Ishikawa (cell line): ENCODE data around the gene ANK2.

Experiments used
- CEBPB ChIP-seq: IDR thresholded peaks from 2 replicates; pipeline ENCODE4 v1.6.1; 2012
- CREB1 ChIP-seq: IDR thresholded peaks from 2 replicates; pipeline ENCODE4 v1.6.1; 2012; ENCODE audit warnings: low read depth
- EGR1 ChIP-seq: IDR thresholded peaks from 2 replicates; pipeline ENCODE4 v1.6.1; 2012
- EP300 ChIP-seq: IDR thresholded peaks from 2 replicates; pipeline ENCODE4 v1.6.1; 2012; ENCODE audit warnings: borderline replicate concordance
- FOXM1 ChIP-seq: IDR thresholded peaks from 2 replicates; pipeline ENCODE4 v1.6.1; 2012; ENCODE audit warnings: low read depth, borderline replicate concordance
- NFIC ChIP-seq: IDR thresholded peaks from 2 replicates; pipeline ENCODE4 v1.6.1; 2012
- RAD21 ChIP-seq: IDR thresholded peaks from 2 replicates; pipeline ENCODE4 v1.6.1; 2012; ENCODE audit warnings: low read depth
- TAF1 ChIP-seq: IDR thresholded peaks from 2 replicates; pipeline ENCODE4 v1.6.1; 2012; ENCODE audit warnings: low read depth, mild to moderate bottlenecking
- TCF12 ChIP-seq: IDR thresholded peaks from 2 replicates; pipeline ENCODE4 v1.6.1; 2012; ENCODE audit warnings: low read depth
- TEAD4 ChIP-seq: IDR thresholded peaks from 2 replicates; pipeline ENCODE4 v1.6.1; 2012
- YY1 ChIP-seq: IDR thresholded peaks from 2 replicates; pipeline ENCODE4 v1.6.1; 2012; ENCODE audit warnings: low read depth
- ZBTB7A ChIP-seq: IDR thresholded peaks from 2 replicates; pipeline ENCODE4 v1.6.1; 2012; ENCODE audit warnings: low read depth
- TF ChIP-seq, protein P1 (sequence below): IDR thresholded peaks from 2 replicates; pipeline ENCODE4 v1.6.1; 2012; ENCODE audit warnings: low read depth, mild to moderate bottlenecking
- TF ChIP-seq, protein P2 (sequence below): IDR thresholded peaks from 2 replicates; pipeline ENCODE4 v1.6.1; 2012
- TF ChIP-seq, protein P3 (sequence below): IDR thresholded peaks from 2 replicates; pipeline ENCODE4 v1.6.1; 2012

ANK2 gene

DNA sequence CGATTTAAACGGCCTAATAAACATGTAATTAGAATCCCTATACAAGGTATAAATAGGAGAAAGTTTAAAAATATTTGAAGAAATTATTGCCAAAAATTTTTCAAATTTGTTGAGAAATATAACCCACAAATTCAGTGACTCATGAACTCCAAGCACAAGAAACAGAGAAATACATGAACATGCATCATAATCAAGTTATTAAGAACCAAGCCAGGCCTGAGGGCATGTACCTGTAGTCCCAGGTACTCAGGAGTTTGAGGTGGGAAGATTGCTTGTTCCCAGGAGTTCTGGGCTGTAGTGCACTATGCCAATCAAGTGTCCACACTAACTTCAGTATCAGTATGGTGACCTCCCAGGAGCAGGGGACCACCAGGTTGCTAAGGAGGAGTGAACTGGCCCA, 370.2 kb downstream of the ANK2 start:
- TF ChIP-seq ZBTB7A (no peak), CREB1 (no peak), TCF12 (no peak), FOXM1 (no peak), NFIC (no peak), EGR1 (no peak), TAF1 (no peak), RAD21 (no peak), CEBPB (no peak), TEAD4 (no peak), EP300 (no peak), YY1 (no peak)
- TF ChIP-seq, protein P1, sequence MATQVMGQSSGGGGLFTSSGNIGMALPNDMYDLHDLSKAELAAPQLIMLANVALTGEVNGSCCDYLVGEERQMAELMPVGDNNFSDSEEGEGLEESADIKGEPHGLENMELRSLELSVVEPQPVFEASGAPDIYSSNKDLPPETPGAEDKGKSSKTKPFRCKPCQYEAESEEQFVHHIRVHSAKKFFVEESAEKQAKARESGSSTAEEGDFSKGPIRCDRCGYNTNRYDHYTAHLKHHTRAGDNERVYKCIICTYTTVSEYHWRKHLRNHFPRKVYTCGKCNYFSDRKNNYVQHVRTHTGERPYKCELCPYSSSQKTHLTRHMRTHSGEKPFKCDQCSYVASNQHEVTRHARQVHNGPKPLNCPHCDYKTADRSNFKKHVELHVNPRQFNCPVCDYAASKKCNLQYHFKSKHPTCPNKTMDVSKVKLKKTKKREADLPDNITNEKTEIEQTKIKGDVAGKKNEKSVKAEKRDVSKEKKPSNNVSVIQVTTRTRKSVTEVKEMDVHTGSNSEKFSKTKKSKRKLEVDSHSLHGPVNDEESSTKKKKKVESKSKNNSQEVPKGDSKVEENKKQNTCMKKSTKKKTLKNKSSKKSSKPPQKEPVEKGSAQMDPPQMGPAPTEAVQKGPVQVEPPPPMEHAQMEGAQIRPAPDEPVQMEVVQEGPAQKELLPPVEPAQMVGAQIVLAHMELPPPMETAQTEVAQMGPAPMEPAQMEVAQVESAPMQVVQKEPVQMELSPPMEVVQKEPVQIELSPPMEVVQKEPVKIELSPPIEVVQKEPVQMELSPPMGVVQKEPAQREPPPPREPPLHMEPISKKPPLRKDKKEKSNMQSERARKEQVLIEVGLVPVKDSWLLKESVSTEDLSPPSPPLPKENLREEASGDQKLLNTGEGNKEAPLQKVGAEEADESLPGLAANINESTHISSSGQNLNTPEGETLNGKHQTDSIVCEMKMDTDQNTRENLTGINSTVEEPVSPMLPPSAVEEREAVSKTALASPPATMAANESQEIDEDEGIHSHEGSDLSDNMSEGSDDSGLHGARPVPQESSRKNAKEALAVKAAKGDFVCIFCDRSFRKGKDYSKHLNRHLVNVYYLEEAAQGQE: no peak
- TF ChIP-seq, protein P2, sequence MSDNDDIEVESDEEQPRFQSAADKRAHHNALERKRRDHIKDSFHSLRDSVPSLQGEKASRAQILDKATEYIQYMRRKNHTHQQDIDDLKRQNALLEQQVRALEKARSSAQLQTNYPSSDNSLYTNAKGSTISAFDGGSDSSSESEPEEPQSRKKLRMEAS: no peak
- TF ChIP-seq, protein P3, sequence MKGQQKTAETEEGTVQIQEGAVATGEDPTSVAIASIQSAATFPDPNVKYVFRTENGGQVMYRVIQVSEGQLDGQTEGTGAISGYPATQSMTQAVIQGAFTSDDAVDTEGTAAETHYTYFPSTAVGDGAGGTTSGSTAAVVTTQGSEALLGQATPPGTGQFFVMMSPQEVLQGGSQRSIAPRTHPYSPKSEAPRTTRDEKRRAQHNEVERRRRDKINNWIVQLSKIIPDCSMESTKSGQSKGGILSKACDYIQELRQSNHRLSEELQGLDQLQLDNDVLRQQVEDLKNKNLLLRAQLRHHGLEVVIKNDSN: no peak

DNA sequence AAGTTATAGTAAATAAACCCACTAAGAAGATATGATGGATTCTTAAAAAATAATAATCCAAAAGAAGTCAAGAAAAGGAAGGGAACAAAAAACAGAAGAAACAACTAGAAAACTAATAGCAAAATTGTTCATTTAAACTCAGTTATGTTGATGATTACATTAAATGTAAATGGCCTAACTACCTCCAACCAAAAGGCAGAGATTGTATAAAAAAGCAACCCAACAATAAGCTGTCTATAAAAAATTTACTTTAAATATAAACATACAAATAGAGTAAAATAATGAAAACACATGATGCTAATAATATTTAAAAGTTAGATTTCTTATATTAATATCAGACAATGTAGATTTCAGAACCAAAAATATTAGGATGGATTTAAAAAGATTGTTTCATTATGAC, 371.5 kb downstream of the ANK2 start:
- TF ChIP-seq EP300: no peak
- no peak for TF ChIP-seq TAF1
- TF ChIP-seq CREB1: no peak

DNA sequence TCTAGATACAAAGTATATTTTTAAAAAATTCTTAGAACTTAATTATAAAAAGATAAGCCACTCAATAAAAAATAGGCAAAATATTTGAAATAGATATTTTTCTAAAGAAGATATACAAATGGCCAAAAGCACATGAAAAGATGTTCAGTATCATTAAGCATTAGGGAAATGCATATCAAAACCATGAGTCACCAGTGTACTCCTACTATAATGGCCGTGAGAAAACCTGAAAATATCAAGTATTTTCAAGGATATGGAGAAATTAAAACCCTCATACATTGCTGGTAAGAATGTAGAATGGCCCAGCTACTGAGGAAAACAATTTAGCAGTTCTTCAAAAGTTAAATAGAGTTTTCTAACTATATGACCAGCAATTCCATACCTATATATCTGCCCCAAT, 374.2 kb downstream of the ANK2 start:
- no peak for TF ChIP-seq YY1
- no peak for TF ChIP-seq EP300
- TF ChIP-seq CREB1: no peak
- TF ChIP-seq ZBTB7A: no peak
- no peak for TF ChIP-seq CEBPB
- TF ChIP-seq, protein P3: no peak
- no peak for TF ChIP-seq TAF1
- TF ChIP-seq RAD21: no peak
- TF ChIP-seq EGR1: no peak
- no peak for TF ChIP-seq TEAD4
- no peak for TF ChIP-seq NFIC
- no peak for TF ChIP-seq TCF12
- TF ChIP-seq, protein P1: no peak
- no peak for TF ChIP-seq FOXM1
- TF ChIP-seq, protein P2: no peak

DNA sequence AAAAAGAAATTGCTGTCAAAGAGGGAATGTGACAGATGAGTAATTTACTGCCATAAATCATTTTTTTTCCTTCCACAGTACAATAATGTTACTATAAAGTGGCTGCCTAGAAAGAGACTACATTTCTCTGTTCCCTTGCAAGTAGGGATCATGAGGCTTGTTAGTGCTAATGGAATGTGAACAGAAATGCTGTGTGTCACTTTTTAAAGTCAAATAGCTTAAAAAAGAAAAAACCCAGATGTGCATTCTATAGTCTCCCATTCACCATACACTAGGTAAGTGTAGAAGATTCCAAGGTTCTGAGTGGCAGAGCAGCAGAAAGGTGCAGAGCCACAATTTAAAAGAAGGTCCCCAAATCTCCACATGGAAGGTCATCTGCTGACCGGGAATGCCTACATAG, 383.7 kb downstream of the ANK2 start:
- TF ChIP-seq FOXM1 (no peak), ZBTB7A (no peak), TEAD4 (no peak), EP300 (no peak)
- TF ChIP-seq, protein P3: no peak
